HG03103 (cell line): ENCODE results near the gene SERPINB3.
A peak's percentile ranks its signal among the peaks of the same experiment; 100 is the strongest.
"Not testable (repeated sequence)": the region's sequence is repeated elsewhere in the genome, so short reads cannot be mapped to it uniquely, and the experiment has no call there.

Experiments used
- ATAC-seq: cut with Tn5 transposase; IDR thresholded peaks from one replicate; pipeline ENCODE4 v1.9.1; 2021; ENCODE audit warnings: low read depth; ENCODE audit not compliant: unreplicated experiment

The SERPINB3 gene

DNA sequence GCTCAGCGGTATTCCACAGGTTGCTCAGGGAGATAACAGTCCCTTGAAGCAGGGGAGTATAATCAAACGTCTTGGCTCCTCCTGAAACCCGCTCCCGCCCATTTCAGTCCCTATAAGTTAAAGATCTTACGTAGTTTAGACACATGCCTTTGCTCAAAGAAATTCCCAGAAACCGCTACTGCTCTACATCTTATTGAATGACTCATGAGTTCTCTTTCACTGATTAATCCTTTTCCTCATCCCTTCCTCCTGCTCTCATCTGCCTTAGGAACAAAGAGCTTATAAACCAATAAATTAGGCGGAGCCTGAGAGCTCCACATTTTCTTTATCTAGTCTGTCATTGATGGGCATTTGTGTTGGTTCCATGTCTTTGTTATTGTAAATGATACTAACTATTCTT lies 13.5 kb downstream of the SERPINB3 start:
- no peak for ATAC-seq

DNA sequence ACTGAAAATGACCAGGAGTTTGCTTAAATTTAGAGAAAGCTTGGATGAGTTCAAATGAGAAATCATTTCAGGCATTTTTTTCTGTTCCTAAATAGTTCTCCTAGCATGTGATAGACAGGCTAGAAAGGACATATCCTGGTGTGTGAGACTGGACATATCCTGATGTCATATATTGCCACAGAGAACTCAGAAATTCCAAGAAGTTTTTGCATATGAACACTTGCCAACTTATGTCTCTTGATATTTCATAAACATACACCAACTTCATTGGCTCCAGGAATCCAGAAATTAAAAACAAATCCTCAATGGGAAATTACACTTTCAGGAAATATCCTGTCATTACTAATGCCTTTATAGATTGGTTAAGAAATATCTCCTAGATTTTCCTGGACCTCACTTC lies 14.8 kb downstream of the SERPINB3 start:
- ATAC-seq = no peak

DNA sequence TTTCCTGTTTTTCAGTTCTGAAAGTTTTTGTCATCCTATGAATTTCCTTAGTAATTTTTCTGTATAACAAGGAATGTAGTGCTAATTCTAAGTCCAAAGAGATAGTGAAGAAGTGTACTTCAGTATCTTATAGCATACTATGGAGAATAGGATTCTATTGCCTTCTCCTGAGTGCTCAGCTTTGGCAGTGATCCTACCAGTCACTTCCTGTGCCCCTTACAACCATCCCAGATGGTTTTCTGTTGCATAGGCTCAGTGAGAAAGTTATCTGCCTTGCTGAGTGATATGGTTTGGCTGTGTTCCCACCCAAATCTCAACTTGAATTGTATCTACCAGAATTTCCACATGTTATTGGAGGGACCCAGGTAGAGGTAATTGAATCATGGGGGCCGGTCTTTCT lies 17.0 kb downstream of the SERPINB3 start:
- ATAC-seq = not testable (repeated sequence)

DNA sequence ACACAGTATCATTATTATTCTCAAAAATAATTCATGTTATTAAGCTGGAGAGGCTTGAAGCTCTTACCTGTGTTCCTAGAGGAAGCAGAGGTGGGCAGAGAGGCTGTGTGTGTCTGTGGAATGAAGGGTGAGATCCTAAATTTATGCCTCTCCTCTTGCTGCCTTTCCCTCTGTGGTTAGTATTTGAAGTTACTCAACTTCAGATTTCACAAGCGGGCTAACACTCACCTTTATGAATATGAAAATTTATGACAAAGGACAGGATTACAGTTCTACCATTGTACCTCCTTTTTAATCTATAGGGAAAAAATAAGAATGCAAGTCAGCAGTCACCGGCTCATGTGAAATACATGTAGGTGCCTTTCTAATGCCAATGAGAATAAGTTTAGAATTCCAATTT lies 17.6 kb downstream of the SERPINB3 start, which contains the start of gene SERPINB4:
SERPINB4 (minus strand) TSS at position 115 of the 400 bp plus-strand sequence. CDS start 679 bp downstream, outside the sequence.
- not testable (repeated sequence) for ATAC-seq

DNA sequence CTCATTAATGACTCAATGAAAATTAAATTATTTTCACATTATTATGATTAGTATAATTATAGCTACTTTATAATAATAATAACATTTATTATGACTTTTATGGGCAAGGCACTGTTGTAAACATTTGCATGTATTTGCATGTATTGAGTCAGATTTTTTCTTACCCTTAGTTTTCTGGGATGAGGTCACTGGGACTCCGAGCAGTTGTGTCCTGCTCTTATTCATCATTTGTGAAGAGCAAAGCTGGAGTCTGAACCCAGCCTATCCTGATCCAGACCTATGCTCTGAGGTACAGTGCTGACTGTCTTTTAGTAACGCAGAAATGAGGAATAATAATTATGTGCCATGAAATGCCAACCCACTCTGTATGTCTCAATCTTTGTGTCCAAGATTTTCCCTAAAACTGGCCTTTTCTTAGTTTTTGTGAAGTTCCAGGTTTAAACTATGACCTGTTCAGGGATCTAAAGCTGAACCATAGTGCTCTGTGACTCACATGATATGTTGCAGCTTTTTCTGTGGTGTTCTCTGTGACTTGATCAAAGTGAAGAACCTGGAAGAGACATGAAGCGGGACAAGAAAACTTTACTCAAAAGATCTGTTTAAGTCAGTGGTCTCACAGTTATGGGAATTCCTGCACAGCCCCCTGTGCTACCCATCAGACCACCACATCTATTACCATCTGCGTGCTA lies 18.9 kb downstream of the SERPINB3 start:
- ATAC-seq = not testable (repeated sequence)

GRCh38 chr18:63641157-63641680 lies 20.5 kb downstream of the SERPINB3 start:
- not testable (repeated sequence) for ATAC-seq

DNA sequence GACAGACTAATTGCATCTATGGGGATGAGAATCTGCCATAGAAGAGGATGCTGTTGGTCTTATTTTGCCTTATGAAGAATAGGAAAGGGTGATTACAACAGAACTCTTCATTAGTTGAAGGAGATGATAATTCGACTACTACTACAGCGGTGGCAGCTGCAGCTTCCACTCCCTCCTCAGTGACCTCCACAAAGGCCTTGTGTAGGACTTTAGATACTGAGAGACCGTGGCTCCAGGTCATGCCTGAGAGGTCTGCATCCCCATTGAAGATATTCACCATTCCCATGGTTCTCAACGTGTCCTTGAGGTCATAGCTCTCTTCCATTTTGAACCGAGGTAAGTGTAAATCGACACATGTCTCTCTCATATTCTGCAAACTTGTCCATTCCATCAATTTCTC lies 24.0 kb downstream of the SERPINB3 start:
- ATAC-seq = no peak

GRCh38 chr18:63627819-63628218 lies 33.9 kb downstream of the SERPINB3 start:
- ATAC-seq = no peak

DNA sequence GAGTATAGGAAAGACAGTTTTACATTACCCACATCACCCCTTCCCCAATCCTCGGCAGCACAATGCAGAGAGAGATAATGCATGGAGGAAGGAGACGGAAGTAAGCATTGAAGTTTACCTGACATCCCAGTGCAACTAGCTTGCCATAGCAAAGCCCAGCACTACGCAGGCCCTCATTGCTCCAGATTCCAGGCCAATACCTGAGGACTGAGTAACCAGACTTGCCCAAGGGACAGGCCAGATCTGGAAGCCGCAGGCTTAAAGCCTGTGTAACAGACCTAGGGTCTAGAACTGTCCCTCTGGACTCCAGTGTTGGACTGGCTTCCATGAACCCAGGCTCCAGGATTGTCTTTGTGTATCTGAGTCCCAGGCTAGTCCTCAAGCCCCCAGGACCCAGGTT lies 35.3 kb downstream of the SERPINB3 start:
- ATAC-seq = no peak

GRCh38 chr18:63624863-63625262 lies 36.8 kb downstream of the SERPINB3 start:
- ATAC-seq = no peak

- no peak for ATAC-seq
Measured at GRCh38 chr18:63619661-63620060, 42.0 kb downstream of the SERPINB3 start.

DNA sequence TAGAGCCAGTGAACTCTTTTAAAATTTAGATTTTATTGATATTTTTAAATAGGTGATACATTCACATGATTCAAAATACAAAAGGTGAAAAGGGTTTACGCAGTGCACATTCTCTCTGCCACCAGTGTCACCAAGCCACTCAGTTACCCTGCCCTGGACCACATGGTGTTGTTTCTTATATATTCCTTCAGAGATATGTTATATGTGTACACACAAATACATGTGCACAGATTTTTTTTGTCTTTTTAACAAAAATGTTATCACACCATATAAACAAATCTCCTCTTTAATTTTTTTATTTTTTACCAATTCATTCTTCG lies 43.8 kb downstream of the SERPINB3 start:
- ATAC-seq = no peak

- peak; percentile 70 for ATAC-seq
Measured at GRCh38 chr18:63617049-63617914, 44.4 kb downstream of the SERPINB3 start.

DNA sequence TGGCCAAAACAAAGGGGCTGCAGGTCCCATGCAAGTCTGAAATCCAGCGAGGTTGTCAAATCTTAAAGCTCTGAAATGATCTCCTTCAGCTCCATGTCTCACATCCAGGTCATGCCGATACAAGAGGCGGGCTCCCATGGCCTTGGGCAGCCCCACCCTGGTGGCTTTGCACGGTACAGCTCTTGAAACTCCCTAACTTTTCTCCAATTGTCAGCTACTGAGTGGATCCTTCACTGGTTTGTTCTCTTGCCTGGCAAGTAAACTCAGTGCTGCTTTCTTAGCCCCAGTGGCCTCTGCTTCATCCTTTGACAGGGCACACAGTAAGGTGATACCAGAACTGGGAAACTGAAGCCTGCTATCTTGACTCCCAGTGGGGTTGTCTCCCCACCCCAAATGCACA lies 48.3 kb downstream of the SERPINB3 start:
- ATAC-seq = no peak

- ATAC-seq = no peak
Measured at GRCh38 chr18:63606526-63606925, 55.2 kb downstream of the SERPINB3 start.
